Measurements from ENCODE around the gene EPHB4. TPM values are rescaled to one million over a fixed set of nuclear protein-coding genes. Genes with fewer than 3 reads are reported as not detected.

The EPHB4 gene
- total and polyA plus RNA-seq, 2 of the 4 experiments (the other 2 are of a cell fraction): 34.5 to 36.4 TPM

DNA sequence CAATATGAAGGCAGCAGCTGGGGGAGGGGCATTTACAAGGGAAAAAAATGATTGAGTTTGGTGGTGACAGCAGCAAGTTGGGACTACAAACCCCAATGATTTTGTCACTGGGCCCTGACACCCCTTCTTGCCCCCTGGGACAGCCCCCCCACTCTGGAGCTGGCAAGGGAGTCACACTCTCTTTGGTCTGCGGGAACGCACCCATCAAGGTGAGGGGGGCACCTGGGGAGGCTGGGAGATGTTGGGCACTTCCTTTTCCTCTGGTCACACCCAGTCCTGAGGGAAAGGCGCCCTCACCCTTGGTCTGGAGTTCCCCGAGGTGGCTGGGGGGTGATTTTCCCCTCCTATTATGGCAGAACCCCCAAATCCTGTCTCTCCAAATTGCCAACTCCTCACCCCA lies 24.4 kb downstream of the EPHB4 start:
- H3K9ac ChIP-seq (ENCODE audit: low read depth, low read length): no peak overlapping the region
- ATAC-seq (ENCODE audit: low read depth): no peak
- H3K79me1 ChIP-seq (ENCODE audit: low read depth in 1 of 2, low read length in 2 of 2): peaks cover 0 to 19% of the 10 kb centered on the region in 2 experiments; a peak in 2 of 4 replicates
- ChIA-PET POLR2A (ENCODE audit: unreplicated experiment) (interaction anchor here (0.6 kb wide), 1 partner anchor 21 kb away, joined by 10 read pairs; no protein-coding TSS in a partner anchor), CTCF (no interaction called here)
- no peak overlapping the region for H3K4me2 ChIP-seq (ENCODE audit: low read depth, low read length)
- peak overlapping the region; percentile 4 for H2BK5ac ChIP-seq (ENCODE audit: low read depth, low read length, poor library complexity, severe bottlenecking)
- BruUV-seq (replicated peaks): TSS peak; percentile 90
- no peak overlapping the region for H3K56ac ChIP-seq (ENCODE audit: extremely low read depth, insufficient read depth, low read length)
- dilution Hi-C loops (cut with HindIII; ENCODE audit: low sequenced_read_pairs, unreplicated experiment): no loop called here
- H4K91ac ChIP-seq (ENCODE audit: insufficient read depth, low read depth, low read length): no peak overlapping the region
- in situ Hi-C loops (cut with MboI; ENCODE audit: low sequenced_read_pairs): no loop called here
- H3K14ac ChIP-seq (replicated peaks; ENCODE audit: low read depth, low read length): no peak overlapping the region
- H3K18ac ChIP-seq (ENCODE audit: low read depth, low read length): no peak overlapping the region
- intact Hi-C loops (cut with micrococcal nuclease): loop anchor here (2.0 to 5.0 kb wide), 4 partner anchors 34 to 98 kb away; partner anchors contain the start of gene SLC12A9
- peak overlapping the region; percentile 8; the same call in 1 of the 2 replicates for H2AK5ac ChIP-seq (ENCODE audit: low read depth, low read length)
- H2AFZ ChIP-seq (replicated peaks; ENCODE audit: low read length, poor library complexity): no peak overlapping the region
- no peaks in the 10 kb centered on the region for H3K27me3 ChIP-seq (ENCODE audit: control insufficient read depth, insufficient read depth, low read length)
- no CpG with 5 or more reads among the region's 4 CpGs for WGBS, 2 experiments (ENCODE audit: extremely low coverage in 2 of 2, insufficient read length in 1 of 2)
- no peaks in the 10 kb centered on the region for H3K9me3 ChIP-seq (ENCODE audit: control insufficient read depth, insufficient read depth, low read length)
- peaks cover 15% of the 10 kb centered on the region for H4K20me1 ChIP-seq (ENCODE audit: insufficient read depth, low read length)
- H3K4ac ChIP-seq (ENCODE audit: low read depth, low read length): no peak overlapping the region
- H2AK9ac ChIP-seq (replicated peaks; ENCODE audit: low read depth, low read length, poor library complexity): peak overlapping the region; percentile 80
- DNase-seq: no peak
- TF ChIP-seq NFE2L2 (IDR thresholded peaks at IDR 0.05; ENCODE audit: low read depth, low read length) (no peak), CEBPB (IDR thresholded peaks at IDR 0.05; ENCODE audit: low read depth, low read length) (no peak), MXI1 (IDR thresholded peaks at IDR 0.05; ENCODE audit: borderline replicate concordance, low read depth, low read length) (no peak), POLR2A (IDR thresholded peaks at IDR 0.05; ENCODE audit: low read depth, low read length) (no peak), MAZ (IDR thresholded peaks at IDR 0.05; ENCODE audit: borderline replicate concordance, low read depth, low read length) (no peak), MAFK (IDR thresholded peaks at IDR 0.05; ENCODE audit: low read depth, low read length) (no peak), RFX5 (IDR thresholded peaks at IDR 0.05; ENCODE audit: low read depth, low read length) (no peak), BHLHE40 (IDR thresholded peaks at IDR 0.05; ENCODE audit: low read depth, low read length) (no peak), CHD1 (IDR thresholded peaks at IDR 0.05; ENCODE audit: low read depth, low read length) (no peak), SMC3 (IDR thresholded peaks at IDR 0.05; ENCODE audit: low read depth, low read length) (no peak), RAD21 (IDR thresholded peaks at IDR 0.05; ENCODE audit: low read length) (no peak), FOS (IDR thresholded peaks at IDR 0.05; ENCODE audit: low read depth, low read length) (no peak)
- TF ChIP-seq, protein P1, sequence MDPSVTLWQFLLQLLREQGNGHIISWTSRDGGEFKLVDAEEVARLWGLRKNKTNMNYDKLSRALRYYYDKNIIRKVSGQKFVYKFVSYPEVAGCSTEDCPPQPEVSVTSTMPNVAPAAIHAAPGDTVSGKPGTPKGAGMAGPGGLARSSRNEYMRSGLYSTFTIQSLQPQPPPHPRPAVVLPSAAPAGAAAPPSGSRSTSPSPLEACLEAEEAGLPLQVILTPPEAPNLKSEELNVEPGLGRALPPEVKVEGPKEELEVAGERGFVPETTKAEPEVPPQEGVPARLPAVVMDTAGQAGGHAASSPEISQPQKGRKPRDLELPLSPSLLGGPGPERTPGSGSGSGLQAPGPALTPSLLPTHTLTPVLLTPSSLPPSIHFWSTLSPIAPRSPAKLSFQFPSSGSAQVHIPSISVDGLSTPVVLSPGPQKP (IDR thresholded peaks at IDR 0.05; ENCODE audit: borderline replicate concordance, low read depth, low read length): no peak
- TF ChIP-seq, protein P2, sequence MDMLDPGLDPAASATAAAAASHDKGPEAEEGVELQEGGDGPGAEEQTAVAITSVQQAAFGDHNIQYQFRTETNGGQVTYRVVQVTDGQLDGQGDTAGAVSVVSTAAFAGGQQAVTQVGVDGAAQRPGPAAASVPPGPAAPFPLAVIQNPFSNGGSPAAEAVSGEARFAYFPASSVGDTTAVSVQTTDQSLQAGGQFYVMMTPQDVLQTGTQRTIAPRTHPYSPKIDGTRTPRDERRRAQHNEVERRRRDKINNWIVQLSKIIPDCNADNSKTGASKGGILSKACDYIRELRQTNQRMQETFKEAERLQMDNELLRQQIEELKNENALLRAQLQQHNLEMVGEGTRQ (IDR thresholded peaks at IDR 0.05; ENCODE audit: low read depth, low read length): no peak
- TF ChIP-seq, protein P3, sequence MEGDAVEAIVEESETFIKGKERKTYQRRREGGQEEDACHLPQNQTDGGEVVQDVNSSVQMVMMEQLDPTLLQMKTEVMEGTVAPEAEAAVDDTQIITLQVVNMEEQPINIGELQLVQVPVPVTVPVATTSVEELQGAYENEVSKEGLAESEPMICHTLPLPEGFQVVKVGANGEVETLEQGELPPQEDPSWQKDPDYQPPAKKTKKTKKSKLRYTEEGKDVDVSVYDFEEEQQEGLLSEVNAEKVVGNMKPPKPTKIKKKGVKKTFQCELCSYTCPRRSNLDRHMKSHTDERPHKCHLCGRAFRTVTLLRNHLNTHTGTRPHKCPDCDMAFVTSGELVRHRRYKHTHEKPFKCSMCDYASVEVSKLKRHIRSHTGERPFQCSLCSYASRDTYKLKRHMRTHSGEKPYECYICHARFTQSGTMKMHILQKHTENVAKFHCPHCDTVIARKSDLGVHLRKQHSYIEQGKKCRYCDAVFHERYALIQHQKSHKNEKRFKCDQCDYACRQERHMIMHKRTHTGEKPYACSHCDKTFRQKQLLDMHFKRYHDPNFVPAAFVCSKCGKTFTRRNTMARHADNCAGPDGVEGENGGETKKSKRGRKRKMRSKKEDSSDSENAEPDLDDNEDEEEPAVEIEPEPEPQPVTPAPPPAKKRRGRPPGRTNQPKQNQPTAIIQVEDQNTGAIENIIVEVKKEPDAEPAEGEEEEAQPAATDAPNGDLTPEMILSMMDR (conservative IDR thresholded peaks at IDR 0.05; ENCODE audit: low read depth, low read length): no peak
- H3K27ac ChIP-seq (ENCODE audit: insufficient read depth, low read length): no peak overlapping the region
- H2BK120ac ChIP-seq (ENCODE audit: low read depth, low read length): no peak overlapping the region
- no peak overlapping the region for H4K8ac ChIP-seq (ENCODE audit: low read depth in 2 of 2, low read length in 2 of 2)
- H3K36me3 ChIP-seq (ENCODE audit: control insufficient read depth, insufficient read depth, low read length): peaks cover 41% of the 10 kb centered on the region
- H4K5ac ChIP-seq (ENCODE audit: low read depth, low read length): no peak overlapping the region; the same call in 1 of the 2 replicates
- peaks cover 18% of the 10 kb centered on the region for H3K4me1 ChIP-seq (ENCODE audit: control insufficient read depth, insufficient read depth, low read length)
- no peak overlapping the region for H3K4me3 ChIP-seq (ENCODE audit: insufficient read depth, low read depth, low read length)
- no peak overlapping the region for H2BK15ac ChIP-seq (ENCODE audit: low read depth, low read length)
- H2BK20ac ChIP-seq (ENCODE audit: low read depth, low read length): no peak overlapping the region
- no peaks in the 10 kb centered on the region for H3K9me1 ChIP-seq (ENCODE audit: insufficient read depth, low read length)
- no peak overlapping the region for H3K23ac ChIP-seq (ENCODE audit: low read depth, low read length)

Data from IMR-90 (cell line).